ENCODE data around the gene SPAG17.

GRCh38 chr1:118185084-118185832, at the start of gene SPAG17:
- TF ChIP-seq TAF1 (IDR thresholded peaks at IDR 0.05; ENCODE audit: borderline replicate concordance, insufficient read depth, low read length), result no peak
- no peak for TF ChIP-seq POLR2AphosphoS5 (IDR thresholded peaks at IDR 0.05; ENCODE audit: low read depth, low read length)
- no peak for TF ChIP-seq FOXP2 (optimal IDR thresholded peaks at IDR 0.05; ENCODE audit: borderline replicate concordance, extremely low read depth, extremely low read length, insufficient read depth)
